Cardiac muscle cell (in vitro differentiated cells and primary cell): Measurements from ENCODE around the gene TYROBP. TPM values are rescaled to one million over a fixed set of nuclear protein-coding genes. Genes with fewer than 3 reads are reported as not detected.

ENCODE experiments used
- DNase-seq, 2 donors: peaks; one replicate each; pipeline versions ENCODE4 v3.0.0 to v3.0.0-alpha.2; 2010 to 2017; ENCODE audit warnings: low read depth in 1 of 2, low spot score in 1 of 2
- H3K27ac ChIP-seq: fragments of 200-600 bp; sonication (generic); 2 replicates; pipeline ENCODE4 v1.5.1; 2016
- H3K27me3 ChIP-seq: fragments of 200-600 bp; sonication (generic); 2 replicates; pipeline ENCODE4 v1.6.0; 2016; ENCODE audit warnings: control low read depth
- H3K36me3 ChIP-seq: fragments of 200-600 bp; sonication (generic); 2 replicates; pipeline ENCODE4 v1.5.1; 2016; ENCODE audit warnings: control low read depth
- H3K4me1 ChIP-seq: fragments of 200-600 bp; sonication (generic); 2 replicates; pipeline ENCODE4 v1.8.1; 2017; ENCODE audit warnings: low read depth, mild to moderate bottlenecking, mixed run types
- H3K4me3 ChIP-seq: fragments of 200-600 bp; sonication (generic); 2 replicates; pipeline ENCODE4 v1.5.1; 2016; ENCODE audit warnings: mild to moderate bottlenecking
- H3K9me3 ChIP-seq: fragments of 200-600 bp; sonication (generic); 2 replicates; pipeline ENCODE4 v1.5.1; 2017; ENCODE audit warnings: low read depth, mild to moderate bottlenecking, control low read depth
- polyA plus RNA-seq: library from polyadenylated mRNA; unstranded; fragments of >200 nt; fragmentation: Nextera tagmentation; extraction: Ambion mirVana; gene quantifications from 2 replicates; pipeline ENCODE4 v1.2.1, GENCODE V29; 2016
- total RNA-seq: library from RNA; depleted of rRNA; stranded (reverse); fragments of >200 nt; gene quantifications from 2 replicates; pipeline ENCODE4 v1.2.3, GENCODE V29; 2016
- TF ChIP-seq, protein P1 (sequence below): IDR thresholded peaks from 2 replicates; pipeline ENCODE4 v1.5.1; 2012; ENCODE audit warnings: low read depth, mild to moderate bottlenecking, low read length

Gene TYROBP
- total and polyA plus RNA-seq, 2 experiments from 2014 or later = not detected

GRCh38 chr19:35882114-35882832 is 25.8 kb downstream of the TYROBP start:
- H3K36me3 ChIP-seq = no peaks in the 10 kb centered on the region
- TF ChIP-seq, protein P1, sequence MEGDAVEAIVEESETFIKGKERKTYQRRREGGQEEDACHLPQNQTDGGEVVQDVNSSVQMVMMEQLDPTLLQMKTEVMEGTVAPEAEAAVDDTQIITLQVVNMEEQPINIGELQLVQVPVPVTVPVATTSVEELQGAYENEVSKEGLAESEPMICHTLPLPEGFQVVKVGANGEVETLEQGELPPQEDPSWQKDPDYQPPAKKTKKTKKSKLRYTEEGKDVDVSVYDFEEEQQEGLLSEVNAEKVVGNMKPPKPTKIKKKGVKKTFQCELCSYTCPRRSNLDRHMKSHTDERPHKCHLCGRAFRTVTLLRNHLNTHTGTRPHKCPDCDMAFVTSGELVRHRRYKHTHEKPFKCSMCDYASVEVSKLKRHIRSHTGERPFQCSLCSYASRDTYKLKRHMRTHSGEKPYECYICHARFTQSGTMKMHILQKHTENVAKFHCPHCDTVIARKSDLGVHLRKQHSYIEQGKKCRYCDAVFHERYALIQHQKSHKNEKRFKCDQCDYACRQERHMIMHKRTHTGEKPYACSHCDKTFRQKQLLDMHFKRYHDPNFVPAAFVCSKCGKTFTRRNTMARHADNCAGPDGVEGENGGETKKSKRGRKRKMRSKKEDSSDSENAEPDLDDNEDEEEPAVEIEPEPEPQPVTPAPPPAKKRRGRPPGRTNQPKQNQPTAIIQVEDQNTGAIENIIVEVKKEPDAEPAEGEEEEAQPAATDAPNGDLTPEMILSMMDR = peak; percentile 53
- no peak overlapping the region for H3K27ac ChIP-seq
- no peaks in the 10 kb centered on the region for H3K9me3 ChIP-seq
- peak; percentile 49 to 84 for DNase-seq
- no peaks in the 10 kb centered on the region for H3K27me3 ChIP-seq
- H3K4me1 ChIP-seq = peaks cover 4% of the 10 kb centered on the region
- no peak overlapping the region for H3K4me3 ChIP-seq

- H3K4me3 ChIP-seq = no peak overlapping the region
- TF ChIP-seq, protein P1 = no peak
- H3K36me3 ChIP-seq = no peaks in the 10 kb centered on the region
- H3K9me3 ChIP-seq = no peaks in the 10 kb centered on the region
- no peaks in the 10 kb centered on the region for H3K27me3 ChIP-seq
- H3K27ac ChIP-seq = no peak overlapping the region
- DNase-seq = peak; percentile 92 to 95
- H3K4me1 ChIP-seq = peaks cover 4% of the 10 kb centered on the region
These were observed 28.3 kb downstream of the TYROBP start for GRCh38 chr19:35879770-35880317.

DNA sequence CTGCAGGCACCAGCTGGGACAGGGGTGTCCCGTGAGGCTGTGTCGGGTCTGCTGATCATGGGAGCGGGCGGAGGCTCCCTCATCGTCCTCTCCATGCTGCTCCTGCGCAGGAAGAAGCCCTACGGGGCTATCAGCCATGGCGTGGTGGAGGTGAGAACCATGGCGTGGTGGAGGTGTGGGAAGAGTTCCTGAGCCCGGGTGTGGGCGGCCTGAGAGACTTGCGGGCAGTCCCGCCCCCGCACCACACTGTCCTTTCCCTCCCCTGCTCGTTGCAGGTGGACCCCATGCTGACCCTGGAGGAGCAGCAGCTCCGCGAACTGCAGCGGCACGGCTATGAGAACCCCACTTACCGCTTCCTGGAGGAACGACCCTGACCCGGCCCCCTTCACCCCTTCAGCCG is 29.0 kb downstream of the TYROBP start:
- no peak overlapping the region for H3K4me3 ChIP-seq
- TF ChIP-seq, protein P1 = no peak
- no peaks in the 10 kb centered on the region for H3K9me3 ChIP-seq
- no peak overlapping the region for H3K27ac ChIP-seq
- DNase-seq = no peak
- no peaks in the 10 kb centered on the region for H3K36me3 ChIP-seq
- no peaks in the 10 kb centered on the region for H3K27me3 ChIP-seq
- H3K4me1 ChIP-seq = peaks cover 4% of the 10 kb centered on the region

DNA sequence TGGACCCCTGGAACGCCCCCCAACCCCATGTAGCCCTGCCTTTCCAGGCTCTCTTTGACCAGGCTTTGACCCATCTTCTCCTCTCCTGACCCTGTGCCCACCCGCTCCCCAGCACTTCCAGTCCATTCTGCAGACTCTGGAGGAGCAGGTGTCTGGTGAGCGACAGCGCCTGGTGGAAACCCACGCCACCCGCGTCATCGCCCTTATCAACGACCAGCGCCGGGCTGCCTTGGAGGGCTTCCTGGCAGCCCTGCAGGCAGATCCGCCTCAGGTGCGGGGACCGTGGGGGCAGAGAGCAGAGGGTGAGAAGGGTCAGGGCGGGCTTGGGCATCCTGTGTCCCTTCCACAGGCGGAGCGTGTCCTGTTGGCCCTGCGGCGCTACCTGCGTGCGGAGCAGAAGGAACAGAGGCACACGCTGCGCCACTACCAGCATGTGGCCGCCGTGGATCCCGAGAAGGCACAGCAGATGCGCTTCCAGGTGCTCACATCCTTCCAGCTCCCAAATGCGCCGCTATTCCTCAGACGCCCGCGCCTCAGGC is 33.6 kb downstream of the TYROBP start:
- Histone ChIP-seq H3K9me3 (no peaks in the 10 kb centered on the region), H3K4me3 (no peak overlapping the region)

DNA sequence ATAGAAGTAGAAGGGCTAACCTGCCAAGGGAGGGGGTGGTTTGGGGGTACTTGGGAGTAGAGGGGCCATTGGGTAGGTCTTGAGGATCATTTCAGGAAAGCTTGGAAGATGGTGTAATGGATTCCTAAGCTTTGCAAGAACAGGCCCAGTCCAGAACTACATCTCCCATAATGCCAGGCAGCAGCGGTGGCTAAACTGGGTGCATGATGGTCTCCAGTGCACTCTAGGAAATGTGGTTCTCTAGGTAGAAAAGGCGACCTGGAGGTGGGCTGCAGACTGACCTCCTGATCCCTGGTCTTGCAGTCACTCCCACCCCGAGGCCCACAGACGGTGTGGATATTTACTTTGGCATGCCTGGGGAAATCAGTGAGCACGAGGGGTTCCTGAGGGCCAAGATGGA is 35.9 kb downstream of the TYROBP start:
- H3K27ac ChIP-seq = no peak overlapping the region
- H3K36me3 ChIP-seq = no peaks in the 10 kb centered on the region
- H3K4me3 ChIP-seq = no peak overlapping the region
- TF ChIP-seq, protein P1 = no peak
- no peaks in the 10 kb centered on the region for H3K27me3 ChIP-seq
- no peak for DNase-seq
- H3K4me1 ChIP-seq = no peaks in the 10 kb centered on the region
- no peaks in the 10 kb centered on the region for H3K9me3 ChIP-seq

More for the DNA sequence above, 33.6 kb downstream of the TYROBP start:
- TF ChIP-seq, protein P1 = no peak
- H3K27me3 ChIP-seq = no peaks in the 10 kb centered on the region
- H3K36me3 ChIP-seq = no peaks in the 10 kb centered on the region
- peaks cover 2% of the 10 kb centered on the region for H3K4me1 ChIP-seq
- no peak for DNase-seq
- H3K27ac ChIP-seq = no peak overlapping the region
